Stimulated activated CD4-positive, alpha-beta T cell treated with anti-CD3 and anti-CD28 coated beads, Interleukin-12 subunit alpha, Interleukin-12 subunit beta, amount 100 ng/mL, for 24 hours (primary cell): ENCODE measurements around the gene IFNA17.
"Not testable (repeated sequence)": the region's sequence is repeated elsewhere in the genome, so short reads cannot be mapped to it uniquely, and the experiment has no call there.

Experiments
- DNase-seq, 2 experiments: peaks; one replicate each; pipeline ENCODE4 v3.0.0-alpha.2; 2020; ENCODE audit warnings: low read depth in 2 of 2

IFNA17 gene

GRCh38 chr9:21228122-21228521 is at the start of gene IFNA17:
Gene IFNA17 (minus strand): TSS chr9:21228222. CDS start chr9:21228173, 49 bp downstream.
- no peak for DNase-seq

GRCh38 chr9:21268347-21268657 is 40.3 kb upstream of the IFNA17 start:
- DNase-seq: no peak

- no peak for DNase-seq
Observed at GRCh38 chr9:21267485-21268346, 39.7 kb upstream of the IFNA17 start.

- DNase-seq: no peak
Observed at GRCh38 chr9:21266733-21267484, 38.9 kb upstream of the IFNA17 start.

- no peak for DNase-seq
Observed at GRCh38 chr9:21265421-21266189, 37.6 kb upstream of the IFNA17 start.

GRCh38 chr9:21255538-21256212 is 27.7 kb upstream of the IFNA17 start:
- DNase-seq: no peak

GRCh38 chr9:21252721-21253547 is 24.9 kb upstream of the IFNA17 start:
- no peak for DNase-seq

- DNase-seq: no peak
Observed at GRCh38 chr9:21251638-21252037, 23.6 kb upstream of the IFNA17 start.

- no peak for DNase-seq
Observed at GRCh38 chr9:21251190-21251589, 23.2 kb upstream of the IFNA17 start.

- no peak for DNase-seq
Observed at GRCh38 chr9:21244836-21245235, 16.8 kb upstream of the IFNA17 start.

GRCh38 chr9:21239911-21240310 is 11.9 kb upstream of the IFNA17 start, which contains the start of gene IFNA14:
Gene IFNA14 (minus strand): TSS chr9:21240005. CDS start chr9:21239935, 70 bp downstream.
- no peak for DNase-seq

GRCh38 chr9:21236360-21236714 is 8.3 kb upstream of the IFNA17 start:
- not testable (repeated sequence) for DNase-seq

GRCh38 chr9:21235468-21236359 is 7.7 kb upstream of the IFNA17 start:
- DNase-seq: not testable (repeated sequence)

GRCh38 chr9:21234153-21234687 is 6.2 kb upstream of the IFNA17 start:
- DNase-seq: no peak

- no peak for DNase-seq
Observed at GRCh38 chr9:21233258-21233657, 5.2 kb upstream of the IFNA17 start.

GRCh38 chr9:21217211-21217610 is 10.8 kb downstream of the IFNA17 start, which contains the start of gene IFNA16:
Gene IFNA16 (minus strand): TSS chr9:21217311. CDS start chr9:21217305, 6 bp downstream.
- not testable (repeated sequence) for DNase-seq

- not testable (repeated sequence) for DNase-seq
Observed at GRCh38 chr9:21213411-21214326, 14.4 kb downstream of the IFNA17 start.

- not testable (repeated sequence) for DNase-seq
Observed at GRCh38 chr9:21212160-21212559, 15.9 kb downstream of the IFNA17 start.
